GM18508 (cell line): ENCODE measurements around the gene CCDC38.

Experiments
- ATAC-seq: cut with Tn5 transposase; IDR thresholded peaks from one replicate; pipeline ENCODE4 v1.9.1; 2021; ENCODE audit warnings: moderate number of reproducible peaks; ENCODE audit not compliant: insufficient read depth, unreplicated experiment

The CCDC38 gene

DNA sequence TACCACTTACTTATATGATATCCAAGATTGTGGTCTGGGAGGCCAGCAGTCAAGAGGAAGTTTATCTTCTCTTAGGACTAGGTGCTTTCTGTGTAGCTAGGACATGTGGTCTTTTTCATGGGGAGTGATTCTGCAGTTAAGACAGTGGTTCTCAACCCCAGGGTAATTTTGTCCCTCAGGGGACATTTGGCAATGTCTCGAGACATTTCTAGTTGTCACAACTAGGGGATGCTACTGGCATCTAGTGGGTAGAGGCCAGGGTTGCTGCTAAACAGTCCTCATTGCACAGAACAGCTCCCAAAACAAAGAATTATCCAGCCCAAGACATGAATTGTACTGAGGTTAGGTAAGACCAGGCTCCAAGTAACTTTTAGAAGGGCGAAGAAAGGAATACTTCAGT is 20.7 kb upstream of the CCDC38 start:
- no peak for ATAC-seq

DNA sequence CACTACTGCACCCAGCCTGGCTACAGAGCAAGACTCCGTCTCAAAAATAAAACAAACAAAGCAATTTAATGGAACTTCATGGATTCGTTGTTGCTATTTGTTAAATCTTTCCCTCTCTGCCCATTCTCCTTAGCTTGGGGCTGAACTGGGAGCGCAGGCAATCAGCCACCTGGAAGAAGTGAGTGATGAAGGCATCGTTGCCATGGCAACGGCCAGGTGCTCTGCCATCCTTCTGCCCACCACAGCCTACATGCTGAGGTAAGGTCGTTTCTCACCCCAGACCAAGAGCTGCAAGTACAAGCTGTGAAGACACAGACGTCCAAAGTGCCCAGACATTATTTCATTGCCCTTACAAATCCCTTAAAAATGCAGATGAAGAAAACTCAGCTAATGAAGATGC is 19.8 kb upstream of the CCDC38 start:
- no peak for ATAC-seq

DNA sequence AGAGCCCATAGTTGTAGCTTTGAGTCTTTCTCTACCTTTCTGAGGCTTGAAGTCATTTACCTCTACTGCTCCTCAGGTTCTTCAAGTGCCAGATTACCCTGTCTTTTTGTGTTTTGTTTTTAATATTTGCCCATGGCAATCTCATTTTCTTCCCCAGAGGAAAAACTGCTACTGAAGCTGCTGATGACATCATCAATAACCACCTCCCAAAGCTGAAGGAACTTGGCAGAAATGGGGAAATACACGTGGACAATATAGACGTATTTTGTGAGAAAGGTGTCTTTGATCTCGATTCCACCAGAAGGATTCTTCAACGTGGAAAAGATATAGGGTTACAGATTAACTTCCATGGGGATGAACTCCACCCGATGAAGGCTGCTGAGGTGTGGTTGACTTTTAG is 17.8 kb upstream of the CCDC38 start:
- ATAC-seq = no peak

DNA sequence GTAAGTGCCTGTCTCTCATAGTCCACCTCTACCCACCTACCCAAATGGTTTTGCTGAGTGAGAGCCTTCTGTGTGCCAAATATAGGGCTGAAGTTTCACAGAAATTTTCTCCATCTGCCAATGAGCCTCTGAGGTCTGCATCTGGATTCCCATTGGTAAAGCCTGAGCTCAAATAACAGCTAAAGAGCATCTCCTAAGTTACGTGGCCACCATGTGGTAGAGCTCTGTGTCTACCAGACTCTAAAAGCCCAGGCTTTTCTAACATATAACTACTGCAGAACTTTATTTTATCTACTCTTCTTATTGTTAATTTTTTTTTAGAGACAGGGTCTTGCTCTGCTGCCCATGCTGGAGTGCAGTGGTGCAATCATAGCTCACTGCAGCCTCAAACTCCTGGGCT is 16.7 kb upstream of the CCDC38 start:
- no peak for ATAC-seq

DNA sequence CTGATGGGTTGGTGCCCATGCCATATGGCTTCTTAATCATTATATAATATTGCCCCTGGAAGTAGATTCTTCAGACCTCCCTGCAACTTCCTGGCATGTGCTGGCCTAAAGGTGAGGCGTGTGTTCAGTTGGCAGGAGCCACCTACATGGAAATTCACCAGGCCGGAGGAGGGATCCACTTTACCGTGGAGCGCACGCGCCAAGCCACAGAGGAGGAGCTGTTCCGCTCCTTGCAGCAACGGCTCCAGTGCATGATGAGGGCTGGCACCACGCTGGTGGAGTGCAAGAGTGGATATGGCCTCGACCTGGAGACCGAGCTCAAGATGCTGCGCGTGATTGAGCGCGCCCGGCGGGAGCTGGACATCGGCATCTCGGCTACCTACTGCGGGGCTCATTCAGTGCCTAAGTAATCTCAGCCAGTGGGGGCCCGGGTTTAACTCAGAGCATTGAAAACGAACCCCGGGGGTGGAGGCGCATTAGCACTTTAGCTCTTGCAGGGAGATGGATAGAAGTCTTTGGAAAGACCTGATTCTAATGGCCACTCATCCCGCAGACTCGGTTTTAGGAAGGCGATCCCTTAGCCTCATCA is 14.2 kb upstream of the CCDC38 start:
- no peak for ATAC-seq

DNA sequence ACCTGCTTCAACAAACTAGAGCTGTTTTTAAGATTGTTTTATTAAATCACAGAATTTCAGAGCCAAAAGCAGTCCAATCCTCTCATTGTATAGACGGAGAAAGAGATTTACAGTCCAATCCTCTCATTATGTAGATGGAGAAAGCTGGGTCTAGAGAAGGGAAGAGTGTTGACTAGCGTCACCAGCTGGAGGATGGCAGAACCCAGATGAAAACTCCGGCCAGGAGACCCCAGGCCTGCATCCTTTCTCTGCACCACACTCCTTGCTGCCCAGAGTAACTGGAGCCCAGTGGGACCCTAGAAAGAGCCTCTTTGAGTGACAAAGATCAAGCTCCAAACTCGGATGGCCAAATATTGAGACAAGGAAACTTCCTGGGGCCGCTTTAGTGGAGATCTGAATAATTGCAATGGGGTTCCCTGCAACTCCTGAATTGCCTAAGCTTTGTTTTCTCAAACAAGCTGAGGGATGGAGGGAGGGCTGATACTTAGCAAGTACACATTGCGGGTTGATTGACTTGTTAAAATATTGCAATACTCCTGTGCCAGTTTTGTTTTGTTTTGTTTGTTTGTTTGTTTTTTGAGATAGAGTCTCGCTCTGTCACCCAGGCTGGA is 13.2 kb upstream of the CCDC38 start:
- no peak for ATAC-seq

DNA sequence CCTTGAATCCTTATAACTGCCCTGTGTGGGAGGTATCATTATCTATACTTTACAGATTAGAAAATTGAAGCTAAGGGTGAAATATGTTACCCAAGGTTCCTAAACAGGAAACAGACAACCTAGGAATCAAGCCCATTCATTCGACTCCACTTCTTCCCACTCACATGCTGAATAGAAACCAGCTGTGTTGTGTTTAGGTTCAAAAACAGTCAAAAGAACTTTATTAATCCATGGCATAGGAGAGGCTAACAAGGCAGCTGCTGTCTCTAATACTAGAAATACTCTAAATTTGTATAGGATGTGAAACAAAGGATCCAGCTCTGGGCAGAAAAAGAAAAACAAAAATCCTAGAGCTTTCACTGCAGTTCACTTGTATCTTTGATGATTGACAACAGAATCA is 10.6 kb upstream of the CCDC38 start:
- ATAC-seq = no peak

DNA sequence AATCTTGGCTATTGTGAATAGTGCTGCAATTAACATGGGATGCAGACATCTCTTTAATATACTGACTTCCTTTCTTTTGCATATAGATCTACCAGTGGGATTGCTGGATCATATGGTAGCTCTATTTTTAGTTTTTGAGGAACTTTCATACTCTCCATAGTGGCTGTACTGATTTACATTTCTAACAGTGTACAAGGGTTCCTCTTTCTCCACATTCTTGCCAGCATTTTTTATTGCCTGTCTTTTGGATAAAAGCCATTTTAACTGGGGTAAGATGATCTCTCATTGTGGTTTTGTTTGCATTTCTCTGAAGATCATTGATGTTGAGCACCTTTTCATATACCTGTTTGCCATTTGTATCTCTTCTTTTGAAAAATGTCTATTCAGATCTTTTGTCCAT is 9.1 kb upstream of the CCDC38 start:
- ATAC-seq = no peak

DNA sequence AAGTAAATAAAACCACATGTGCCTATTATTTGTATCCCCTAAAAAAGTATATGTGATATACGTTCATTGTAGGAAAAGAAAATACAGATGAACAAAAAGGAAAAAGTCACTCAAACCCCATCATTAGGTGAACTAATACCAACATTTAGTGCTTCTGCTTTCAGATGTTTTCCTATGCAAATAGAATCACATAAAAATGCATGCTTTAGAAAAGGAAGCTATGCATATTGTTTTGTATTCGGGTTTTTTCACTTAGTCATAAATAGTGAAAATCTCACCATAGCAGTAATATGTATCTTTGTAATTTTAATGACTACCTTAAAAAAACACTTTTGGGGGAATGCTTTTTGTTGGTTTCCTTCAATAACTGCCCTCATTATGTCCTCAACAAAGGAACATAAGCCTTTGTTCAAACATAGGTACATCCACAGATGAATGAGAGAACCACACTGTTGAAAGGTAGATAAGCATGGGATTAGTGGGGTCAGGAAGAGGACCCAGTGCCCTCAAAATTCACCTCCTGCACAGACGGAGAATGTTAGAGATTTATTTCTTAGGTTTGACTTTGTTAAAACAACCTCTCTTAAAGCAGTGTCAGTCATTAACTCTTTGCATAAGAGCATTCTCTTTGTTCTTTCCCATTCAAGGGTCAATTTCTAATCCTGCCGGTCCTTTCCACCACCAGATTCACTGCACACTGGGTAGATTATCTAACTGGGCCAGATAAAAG is 7.2 kb upstream of the CCDC38 start:
- ATAC-seq = no peak

DNA sequence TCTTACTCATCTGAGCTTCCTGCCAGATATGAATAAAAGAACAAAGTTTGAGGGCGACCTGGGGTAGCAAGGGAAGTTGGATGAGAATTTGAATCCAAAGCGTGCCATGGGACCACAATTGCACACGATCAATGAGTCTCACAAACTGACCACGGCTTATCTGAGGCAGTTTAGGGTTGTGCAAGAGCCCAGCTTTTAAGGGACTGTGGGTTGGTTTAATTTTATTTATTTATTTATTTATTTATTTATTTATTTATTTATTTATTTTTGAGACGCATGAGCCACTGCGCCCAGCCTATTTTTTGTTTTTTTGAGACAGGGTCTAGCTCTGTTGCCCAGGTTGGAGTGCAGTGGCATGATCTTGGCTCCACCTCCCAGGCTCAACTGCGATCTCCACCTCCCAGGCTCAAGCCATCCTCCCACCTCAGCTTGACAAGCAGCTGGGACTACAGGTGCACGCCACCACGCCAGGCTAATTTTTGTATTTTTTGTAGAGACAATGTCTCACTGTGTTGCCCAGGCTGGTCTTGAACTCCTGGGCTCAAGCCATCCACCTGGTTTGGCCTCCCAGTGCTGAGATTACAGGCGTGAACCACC is 1.8 kb upstream of the CCDC38 start:
- no peak for ATAC-seq

DNA sequence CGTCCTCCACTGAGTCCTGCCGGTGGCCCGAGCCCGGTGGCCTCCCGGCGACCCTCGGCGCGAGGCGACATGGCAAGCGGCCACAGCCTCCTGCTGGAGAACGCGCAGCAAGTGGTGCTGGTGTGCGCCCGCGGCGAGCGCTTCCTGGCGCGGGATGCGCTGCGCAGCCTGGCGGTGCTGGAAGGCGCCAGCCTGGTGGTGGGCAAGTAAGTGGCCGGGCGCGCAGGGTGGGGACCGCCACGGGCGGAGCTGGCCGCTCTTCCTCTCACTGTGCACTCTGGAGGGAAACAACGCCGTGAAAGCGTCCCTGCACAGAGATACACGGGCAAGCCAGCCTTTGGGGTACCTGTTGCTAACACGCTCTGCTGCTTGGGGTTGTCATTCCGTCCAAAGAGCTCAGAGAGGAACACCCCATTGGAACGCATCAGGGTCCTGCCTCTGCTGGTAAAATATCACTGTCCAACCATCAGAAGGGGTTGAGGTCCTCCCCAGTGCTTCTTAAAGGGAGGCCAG is 972 bp upstream of the CCDC38 start, which contains the start of gene AMDHD1:
Gene AMDHD1 (plus strand): TSS at position 2 of the 513 bp plus-strand sequence. CDS start 68 bp downstream, at position 70.
- ATAC-seq = peak; percentile 28

DNA sequence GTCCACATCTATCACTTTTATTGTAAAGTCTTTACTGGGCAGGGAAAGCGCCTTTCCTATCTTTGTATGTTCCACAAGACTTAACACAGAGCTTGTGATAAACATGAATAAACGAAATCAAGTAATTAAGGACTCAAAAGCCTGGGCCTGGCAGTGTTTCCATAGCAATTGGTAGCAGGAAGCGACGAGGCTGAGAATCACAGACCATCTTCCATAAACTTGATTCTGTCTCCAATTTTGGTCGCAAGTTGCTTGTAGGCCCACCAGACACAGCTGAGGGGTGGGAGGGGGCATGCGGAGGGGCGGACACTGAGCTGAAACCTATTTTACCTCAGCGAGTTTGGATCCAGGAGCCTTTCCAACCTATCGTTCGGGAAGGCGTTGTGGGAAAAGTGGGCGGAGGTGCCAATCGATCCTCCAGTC is 302 bp downstream of the CCDC38 start:
- ATAC-seq = no peak

DNA sequence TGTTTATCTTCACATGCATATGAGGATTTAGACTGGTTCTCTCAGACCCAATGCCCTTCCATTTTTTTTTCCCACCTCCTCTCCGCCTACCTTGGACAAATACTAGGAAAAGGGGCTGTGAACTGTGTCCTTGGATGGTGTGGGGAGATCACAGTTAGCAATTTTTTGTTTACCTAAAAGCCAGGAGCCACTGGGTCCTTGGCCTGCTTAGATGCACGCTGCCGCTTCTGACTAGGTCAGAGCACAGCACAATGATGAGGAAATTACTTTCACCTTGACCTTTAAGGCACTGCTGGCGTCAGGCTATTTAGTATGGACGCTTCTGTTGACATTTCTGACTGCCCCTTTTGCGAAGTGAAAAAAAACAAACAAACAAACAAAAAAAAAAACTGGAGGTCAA is 1.9 kb downstream of the CCDC38 start:
- ATAC-seq = no peak

DNA sequence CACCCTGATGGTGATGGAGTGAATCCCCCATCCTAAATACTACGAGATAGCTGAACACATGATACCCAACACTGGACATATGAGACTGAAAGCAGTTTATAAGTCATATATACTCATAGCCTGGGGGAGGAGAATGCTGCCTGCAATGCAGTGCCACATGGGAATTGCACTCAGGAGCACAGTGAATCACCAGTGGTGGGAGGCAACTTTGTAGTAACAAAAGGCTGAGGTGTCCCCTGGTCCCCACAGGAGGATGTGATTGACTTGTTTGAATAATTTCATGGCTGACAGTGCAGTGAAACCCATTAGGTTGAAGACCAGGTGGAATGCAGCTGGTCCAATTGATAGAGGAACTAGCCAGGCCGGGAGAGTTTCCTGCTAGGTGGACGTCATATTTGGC is 20.2 kb downstream of the CCDC38 start:
- ATAC-seq = no peak

DNA sequence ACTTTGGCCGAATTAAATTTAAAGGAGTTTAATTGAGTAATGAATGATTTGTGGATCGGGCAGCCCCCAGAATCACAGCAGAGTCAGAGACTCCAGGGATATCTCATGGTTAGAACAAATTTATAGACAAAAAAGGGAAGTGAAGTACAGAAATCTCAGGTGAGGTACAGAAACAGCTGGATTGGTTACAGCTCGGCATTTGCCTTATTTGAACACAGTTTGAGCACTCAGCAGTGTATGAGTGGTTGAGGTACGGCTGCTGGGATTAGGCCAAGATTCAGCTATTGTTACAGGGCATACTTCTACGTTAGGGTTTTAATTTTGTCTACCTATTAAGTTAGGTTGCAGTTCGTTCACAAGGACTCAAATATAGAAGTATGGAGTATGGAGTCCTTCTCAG is 23.3 kb downstream of the CCDC38 start:
- ATAC-seq = no peak

DNA sequence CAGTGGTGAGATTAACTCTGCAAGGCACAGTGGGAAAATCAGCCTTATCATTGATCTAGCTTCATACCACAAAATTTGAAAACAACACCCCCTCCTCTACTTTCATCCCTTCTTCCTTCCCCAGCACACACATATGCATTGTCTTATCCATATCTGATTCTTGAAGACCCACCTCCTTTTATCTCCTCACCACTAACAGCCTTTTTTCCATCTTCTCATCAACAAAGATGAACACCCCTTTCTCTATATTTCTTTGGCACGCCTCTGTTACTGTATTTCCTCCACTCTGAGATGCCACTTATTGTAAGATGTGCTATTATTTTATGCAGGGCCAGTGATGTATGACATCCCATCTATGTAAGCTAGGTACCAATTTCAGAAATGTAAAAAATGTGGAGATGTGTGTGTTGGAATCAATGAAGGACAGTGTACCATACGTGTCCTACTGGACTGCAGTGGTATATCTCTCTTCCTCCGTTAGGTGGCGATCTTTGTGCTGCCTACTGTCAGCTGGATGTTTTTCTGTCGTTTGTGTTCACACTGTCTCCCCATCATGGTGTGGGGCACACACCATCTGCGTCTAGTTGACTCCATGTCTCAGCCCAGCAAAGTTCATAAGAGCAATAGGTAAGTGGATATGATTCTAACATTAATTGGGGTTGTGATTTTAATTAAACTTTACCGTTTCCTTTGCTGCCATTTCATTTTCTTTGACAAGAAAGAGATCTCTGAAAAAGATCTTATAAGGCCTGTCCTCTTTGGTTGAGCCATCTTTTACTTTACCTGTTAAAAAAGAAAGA is 24.0 kb downstream of the CCDC38 start:
- ATAC-seq = peak; percentile 86

DNA sequence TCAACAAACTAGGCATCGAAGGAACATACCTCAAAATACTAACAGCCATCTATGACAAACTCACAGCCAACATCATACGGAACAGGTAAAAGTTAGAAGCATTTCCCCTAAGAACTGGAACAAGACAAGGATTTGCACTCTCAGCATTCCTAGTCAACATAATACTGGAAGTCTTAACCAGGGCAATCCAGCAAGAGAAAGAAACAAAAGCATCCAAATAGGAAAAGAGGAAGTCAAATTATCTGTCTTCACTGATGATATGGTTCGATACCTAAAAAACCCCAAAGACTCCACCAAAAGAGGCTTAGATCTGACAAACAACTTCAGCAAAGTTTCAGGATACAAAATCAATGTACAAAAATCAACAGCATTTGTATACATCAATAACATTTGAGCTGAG is 32.5 kb downstream of the CCDC38 start:
- no peak for ATAC-seq

DNA sequence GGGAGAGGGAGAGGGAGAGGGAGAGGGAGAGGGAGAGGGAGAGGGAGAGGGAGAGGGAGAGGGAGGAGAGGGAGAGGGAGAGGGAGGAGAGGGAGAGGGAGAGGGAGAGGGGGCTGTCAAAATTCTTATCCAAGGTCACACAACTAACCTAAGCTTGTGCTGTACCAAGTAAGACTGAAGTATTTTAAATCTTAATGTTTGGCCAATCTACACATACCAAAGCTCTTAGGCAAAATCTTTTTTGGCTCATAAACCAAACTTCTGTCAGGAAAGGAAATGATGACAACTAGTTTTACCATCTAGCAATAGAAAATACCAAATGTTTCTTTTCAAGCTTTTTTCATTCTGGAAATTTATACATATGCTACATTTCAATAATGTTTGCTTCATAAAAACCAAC is 33.8 kb downstream of the CCDC38 start:
- no peak for ATAC-seq

DNA sequence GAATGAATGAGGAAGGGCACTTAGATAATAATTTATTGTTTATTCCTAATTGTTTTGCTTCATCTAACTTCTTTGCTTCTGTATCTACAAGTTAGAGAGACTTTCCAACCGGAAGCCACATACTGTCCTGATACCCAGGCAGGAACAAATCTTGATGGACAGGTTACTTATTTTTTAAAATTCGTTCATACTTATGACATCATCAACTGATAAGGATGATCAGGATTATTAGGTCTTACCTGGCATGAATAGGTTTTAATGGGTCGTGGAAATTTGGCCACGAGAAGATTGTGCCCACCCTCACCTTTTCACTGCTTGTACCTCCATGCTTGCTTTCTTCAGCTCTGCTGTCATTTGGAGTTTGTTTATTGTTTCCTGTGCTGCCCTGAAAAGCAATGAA is 44.3 kb downstream of the CCDC38 start:
- ATAC-seq = no peak

DNA sequence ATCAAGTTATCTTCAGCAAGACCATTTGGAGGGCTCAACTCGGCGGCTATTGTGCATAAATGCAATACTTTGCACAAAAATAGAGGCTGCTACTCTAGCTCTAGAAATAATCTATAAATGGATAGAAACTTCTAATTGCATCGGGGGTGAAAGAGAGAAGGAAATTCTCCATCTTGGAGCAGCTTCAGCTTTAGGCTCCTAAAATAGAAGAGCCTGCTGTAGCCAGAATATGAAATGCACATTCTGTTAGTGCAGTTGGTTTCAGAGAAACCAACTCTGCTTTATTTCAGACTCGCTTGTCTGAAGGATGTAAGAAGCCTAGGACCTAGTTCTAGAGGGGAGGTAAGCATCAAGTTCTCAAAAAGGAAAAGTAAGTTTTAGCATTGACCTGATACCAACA is 45.6 kb downstream of the CCDC38 start:
- ATAC-seq = no peak
